HepG2 (cell line): Measurements from ENCODE around the gene IRF6. TPM values are rescaled to one million over a fixed set of nuclear protein-coding genes. Genes with fewer than 3 reads are reported as not detected.
A peak's percentile ranks its signal among the peaks of the same experiment; 100 is the strongest.

ENCODE experiments used
- ATAC-seq: fragments of 200-7000 bp; cut with Tn5 transposase; 3 replicates; pipeline ENCODE4 v1.9.1; 2020; ENCODE audit warnings: mild to moderate bottlenecking, moderate library complexity
- BruUV-seq: library from RNA; stranded (reverse); fragments of 400-500 nt; replicated peaks from 2 replicates; lab custom pipeline; 2021; lab: Mats Ljungman, UMichigan
- CTCF ChIA-PET: fragments of 300-600 bp; formaldehyde crosslinking; extraction: SDS; loops from one replicate; lab custom pipeline; 2021; ENCODE audit warnings: low total read pairs, inconsistent platforms, low intra/inter-chr PET ratio; lab: Yijun Ruan, JAX
- POLR2A ChIA-PET: fragments of 350-600 bp; sonication (Branson Sonifier 250); formaldehyde crosslinking; loops from one replicate; lab custom pipeline; 2020; ENCODE audit warnings: antibody characterized with exemption, inconsistent platforms; lab: Yijun Ruan, JAX
- DNase-seq: peaks from one replicate; pipeline ENCODE4 v3.0.0-alpha.2; 2015; ENCODE audit warnings: low spot score
- FAIRE-seq: peaks from 3 replicates; lab custom pipeline; 2011; peaks lifted over from hg19 to GRCh38; lab: Jason Lieb, UNC
- H2AFZ ChIP-seq: one replicate; pipeline ENCODE4 v1.6.1; 2011; ENCODE audit warnings: low read length, inconsistent platforms
- H3K27ac ChIP-seq: fragments of 300-600 bp; 3 replicates; pipeline ENCODE4 v1.8.0; 2011; ENCODE audit warnings: mixed run types, mild to moderate bottlenecking, mixed read lengths, low read length, inconsistent platforms; ENCODE audit not compliant: insufficient read depth; ENCODE audit errors: extremely low read length
- H3K27me3 ChIP-seq, 2 experiments: fragments of 200-600 bp in 1 of 2; 2 replicates in 1 of 2; 3 replicates in 1 of 2; pipeline versions ENCODE4 v1.6.0 to v1.8.0; 2011; ENCODE audit warnings: low read length in 2 of 2, mild to moderate bottlenecking in 2 of 2, moderate library complexity in 2 of 2, inconsistent platforms in 1 of 2; ENCODE audit not compliant: insufficient read depth in 2 of 2, control insufficient read depth in 1 of 2
- H3K36me3 ChIP-seq, 2 experiments: fragments of 200-600 bp in 1 of 2; replicated peaks in 1 of 2; 2 replicates in 1 of 2; 3 replicates in 1 of 2; pipeline versions ENCODE4 v1.5.1 to v1.8.0; 2011; ENCODE audit warnings: low read length in 2 of 2, inconsistent platforms in 1 of 2; ENCODE audit not compliant: insufficient read depth in 2 of 2, control insufficient read depth in 1 of 2
- H3K4me1 ChIP-seq: 2 replicates; pipeline ENCODE4 v1.5.1; 2012; ENCODE audit warnings: low read length, inconsistent platforms; ENCODE audit not compliant: insufficient read depth
- H3K4me2 ChIP-seq: 2 replicates; pipeline ENCODE4 v1.6.0; 2011; ENCODE audit warnings: low read depth, low read length, inconsistent platforms
- H3K4me3 ChIP-seq, 3 experiments: fragments of 200-600 bp in 1 of 3; sonication (generic), shearing (Covaris generic) in 1 of 3; replicated peaks in 1 of 3; 2 replicates each; pipeline ENCODE4 v1.5.1; 2011 to 2016; ENCODE audit warnings: low read length in 3 of 3, inconsistent platforms in 2 of 3, low read depth in 2 of 3, mild to moderate bottlenecking in 2 of 3, control low read depth in 1 of 3, mixed read lengths in 1 of 3; ENCODE audit not compliant: insufficient read depth in 1 of 3
- H3K79me2 ChIP-seq: one replicate; pipeline ENCODE4 v1.6.1; 2011; ENCODE audit warnings: low read length, inconsistent platforms; ENCODE audit not compliant: insufficient read depth
- H3K9ac ChIP-seq: 2 replicates; pipeline ENCODE4 v1.6.0; 2011; ENCODE audit warnings: mild to moderate bottlenecking, low read depth, low read length, inconsistent platforms; ENCODE audit not compliant: insufficient read depth
- H3K9me3 ChIP-seq: 2 replicates; pipeline ENCODE4 v1.5.1; 2012; ENCODE audit warnings: mild to moderate bottlenecking, low read length
- H4K20me1 ChIP-seq: 2 replicates; pipeline ENCODE4 v1.6.0; 2011; ENCODE audit warnings: inconsistent platforms, mild to moderate bottlenecking, low read length, moderate library complexity; ENCODE audit not compliant: insufficient read depth
- DMAP1 ChIP-seq: IDR thresholded peaks from 2 replicates; pipeline ENCODE4 v1.6.1; 2016
- ESRRA ChIP-seq: sonication (generic); formaldehyde crosslinking; IDR thresholded peaks from 2 replicates; pipeline ENCODE4 v1.5.1; 2020; ENCODE audit warnings: mild to moderate bottlenecking, low read depth, missing genetic modification reagents
- FOXA1 ChIP-seq, 2 experiments: fragments of 450-650 bp in 1 of 2; sonication (generic) in 1 of 2; formaldehyde crosslinking in 1 of 2; IDR thresholded peaks; 2 replicates each; pipeline versions ENCODE4 v1.4.0 to v1.6.1; 2016 to 2020; ENCODE audit warnings: missing genetic modification reagents in 1 of 2
- GTF2F1 ChIP-seq: fragments of 150-350 bp; IDR thresholded peaks from 2 replicates; pipeline ENCODE4 v1.6.1; 2014; ENCODE audit warnings: low read length
- HMG20A ChIP-seq: IDR thresholded peaks from 2 replicates; pipeline ENCODE4 v1.6.1; 2016; ENCODE audit warnings: borderline replicate concordance
- KDM1A ChIP-seq: IDR thresholded peaks from 2 replicates; pipeline ENCODE4 v1.6.1; 2016; ENCODE audit warnings: missing compliant biosample characterization
- MAX ChIP-seq: IDR thresholded peaks from 2 replicates; pipeline ENCODE4 v1.6.1; 2012; ENCODE audit warnings: inconsistent platforms
- NFAT5 ChIP-seq: sonication (generic); formaldehyde crosslinking; IDR thresholded peaks from 2 replicates; pipeline ENCODE4 v1.4.0; 2020; ENCODE audit warnings: missing genetic modification reagents
- PHF8 ChIP-seq: sonication (generic); formaldehyde crosslinking; IDR thresholded peaks from 2 replicates; pipeline ENCODE4 v1.5.0; 2020; ENCODE audit warnings: missing genetic modification reagents
- RBM22 ChIP-seq: fragments of 200-400 bp; formaldehyde crosslinking; optimal IDR thresholded peaks from 2 replicates; pipeline ENCODE3; 2017; ENCODE audit warnings: mild to moderate bottlenecking, low read length, moderate library complexity
- SKI ChIP-seq: fragments of 450-650 bp; IDR thresholded peaks from one replicate; pipeline ENCODE4 v1.6.1; 2018; ENCODE audit warnings: mild to moderate bottlenecking; ENCODE audit not compliant: partially characterized antibody
- SP5 ChIP-seq: IDR thresholded peaks from 2 replicates; pipeline ENCODE4 v1.6.1; 2016; ENCODE audit warnings: low read depth, borderline replicate concordance
- ZFP90 ChIP-seq: sonication (generic); formaldehyde crosslinking; IDR thresholded peaks from 2 replicates; pipeline ENCODE4 v1.8.0; 2022; ENCODE audit warnings: missing genetic modification reagents, mild to moderate bottlenecking, inconsistent platforms, borderline replicate concordance
- ZKSCAN5 ChIP-seq: sonication (generic); formaldehyde crosslinking; IDR thresholded peaks from 2 replicates; pipeline ENCODE4 v1.5.1; 2020; ENCODE audit warnings: mild to moderate bottlenecking, missing genetic modification reagents
- ZNF33B ChIP-seq: sonication (generic); formaldehyde crosslinking; IDR thresholded peaks from 2 replicates; pipeline ENCODE4 v1.5.1; 2020; ENCODE audit warnings: mild to moderate bottlenecking, missing genetic modification reagents
- ZNF430 ChIP-seq: sonication (generic); formaldehyde crosslinking; IDR thresholded peaks from 2 replicates; pipeline ENCODE4 v1.9.0; 2021; ENCODE audit warnings: mild to moderate bottlenecking, missing genetic modification reagents
- ZNF572 ChIP-seq: sonication (generic); formaldehyde crosslinking; IDR thresholded peaks from 2 replicates; pipeline ENCODE4 v1.5.1; 2020; ENCODE audit warnings: mild to moderate bottlenecking, missing genetic modification reagents
- WGBS: methylation state at CpG from one replicate; pipeline ENCODE4 v1.1.6; 2017; ENCODE audit warnings: low lambda C conversion rate; 5-methylcytosine and 5-hydroxymethylcytosine counted together
- in situ Hi-C: cut with HindIII; loops from 2 replicates; pipeline ENCODE4 v1.10.0; 2017; ENCODE audit warnings: low pct_unique_long_range_greater_than_20kb; ENCODE audit not compliant: extremely low pct_ligation_motif_present
- intact Hi-C: fragments of 100-400 bp; cut with micrococcal nuclease; formaldehyde crosslinking; loops from one replicate; pipeline ENCODE4 v1.10.0; 2022; ENCODE audit not compliant: unreplicated experiment
- polyA plus RNA-seq, 8 experiments: library from polyadenylated mRNA; depleted of rRNA in 3 of 8; stranded (reverse) in 7 of 8; unstranded in 1 of 8; fragments of >200 nt; fragmentation: Illumina TruSeq in 4 of 8; extraction: Trizol in 4 of 8; gene quantifications; 2 replicates each; pipeline versions ENCODE4 v1.2.1 to v1.2.3, GENCODE V29; 2011 to 2016; ENCODE audit warnings: low read depth in 4 of 8, missing spikeins in 1 of 8, mixed read lengths in 1 of 8; ENCODE audit not compliant: insufficient read depth in 1 of 8
- total RNA-seq, 5 experiments: library from RNA; depleted of rRNA; stranded (reverse); fragments of >200 nt; fragmentation: Illumina TruSeq; extraction: Trizol; gene quantifications; 2 replicates each; pipeline ENCODE4 v1.2.3, GENCODE V29; 2016; ENCODE audit warnings: low read depth in 1 of 5

The IRF6 gene
- total and polyA plus RNA-seq, 2 of the 13 experiments (the other 11 are each of a cell fraction or from before 2014, with no cell fraction given), result 0.02 TPM; not detected in 1

- peak; percentile 94 for ATAC-seq
- POLR2A ChIA-PET, result interaction anchor here (0.9 to 1.2 kb wide), 6 partner anchors 9 to 43 kb away, joined by 3 to 5 read pairs (median 4); partner anchors contain the start of gene C1orf74
- TF ChIP-seq FOXA1 (IDR thresholded peaks at IDR 0.05) (no peak), FOXA1 (CRISPR knock-in tag; IDR thresholded peaks at IDR 0.05) (peak; percentile 62), DMAP1 (CRISPR knock-in tag) (peak; percentile 97), ZFP90 (CRISPR knock-in tag) (no peak), SKI (no peak), ZNF430 (CRISPR knock-in tag) (no peak), ZNF572 (CRISPR knock-in tag) (peak; percentile 96; the same call in 1 of the 2 replicates), PHF8 (CRISPR knock-in tag) (peak; percentile 81), MAX (peak; percentile 100), RBM22 (no peak), ZKSCAN5 (CRISPR knock-in tag) (no peak), NFAT5 (CRISPR knock-in tag) (peak; percentile 38; the same call in 1 of the 2 replicates), GTF2F1 (no peak), ESRRA (CRISPR knock-in tag) (no peak), KDM1A (CRISPR knock-in tag) (no peak), ZNF33B (CRISPR knock-in tag) (peak; percentile 63; the same call in 1 of the 2 replicates), SP5 (CRISPR knock-in tag) (0 out of 2 replicates have a peak, but pooled peaks have one; percentile 22), HMG20A (CRISPR knock-in tag) (no peak)
Observed at GRCh38 chr1:209827384-209828262, 21.7 kb upstream of the IRF6 start, which contains the start of gene UTP25. UTP25 (plus strand) TSS chr1:209827972; CDS start chr1:209828064, 92 bp downstream.

More at GRCh38 chr1:209827384-209828262, 21.7 kb upstream of the IRF6 start, which contains the start of gene UTP25:
- WGBS, result 25% methylated on average over 30 of the region's 51 CpGs
- in situ Hi-C loops (no loop called here), intact Hi-C loops (loop anchor here (2.0 kb wide), 1 partner anchor 43 kb away; the partner anchor contains the start of gene C1orf74)
- Histone ChIP-seq H3K4me2 (peak within 1 kb of the TSS; percentile 78), H3K9me3 (no peaks in the 10 kb centered on the region), H3K4me3 (peak within 1 kb of the TSS; percentile 70 to 92 (median 82)), H3K9ac (peak within 1 kb of the TSS; percentile 65), H3K27me3 (no peaks in the 10 kb centered on the region; a peak in 1 of 5 replicates), H2AFZ (peak within 1 kb of the TSS; percentile 85), H3K79me2 (peaks cover 6% of the 10 kb centered on the region), H3K4me1 (peaks cover 34% of the 10 kb centered on the region), H4K20me1 (no peaks in the 10 kb centered on the region), H3K27ac (peak within 1 kb of the TSS; percentile 37), H3K36me3 (peaks cover 2 to 18% of the 10 kb centered on the region in 2 experiments)
- CTCF ChIA-PET, result no interaction called here
- DNase-seq (peak; percentile 91), FAIRE-seq (peak; percentile 93)
- BruUV-seq, result no TSS peak
